Astrocyte of the spinal cord (primary cell): ENCODE data around the gene PRRC2C.
"Not testable (repeated sequence)": the region's sequence is repeated elsewhere in the genome, so short reads cannot be mapped to it uniquely, and the experiment has no call there.

ENCODE experiments used
- DNase-seq: peaks from one replicate; pipeline ENCODE4 v3.0.0; 2011; ENCODE audit warnings: low read depth, low spot score
- H3K4me3 ChIP-seq: 2 replicates; pipeline ENCODE4 v1.5.1; 2011; ENCODE audit warnings: low read depth, mild to moderate bottlenecking, low read length, moderate library complexity
- CTCF ChIP-seq: IDR thresholded peaks from 2 replicates; pipeline ENCODE4 v1.5.1; 2012; ENCODE audit warnings: low read depth, mild to moderate bottlenecking, low read length, inconsistent platforms
- in situ Hi-C: cut with HindIII; loops from 2 replicates; pipeline ENCODE4 v1.10.0; 2017; ENCODE audit warnings: low sequenced_read_pairs

Gene PRRC2C

GRCh38 chr1:171485375-171486047 lies at the start of gene PRRC2C:
Gene PRRC2C, plus strand, starts transcription at chr1:171485530. Its CDS starts 26,559 bp downstream, at chr1:171512089.
- peak; percentile 78 for TF ChIP-seq CTCF
- in situ Hi-C loops = no loop called here

GRCh38 chr1:171438441-171438840 lies 46.9 kb upstream of the PRRC2C start:
- in situ Hi-C loops = no loop called here
- no peak for TF ChIP-seq CTCF
- H3K4me3 ChIP-seq = no peak overlapping the region
- DNase-seq = peak; percentile 97

More at GRCh38 chr1:171485375-171486047, at the start of gene PRRC2C:
- peak; percentile 99 for DNase-seq
- H3K4me3 ChIP-seq = peak within 1 kb of the TSS; percentile 95

- DNase-seq, in situ Hi-C loops, H3K4me3 ChIP-seq: not testable (repeated sequence)
Measured at GRCh38 chr1:171440201-171440600, 45.1 kb upstream of the PRRC2C start.

- DNase-seq = peak; percentile 64
- in situ Hi-C loops, H3K4me3 ChIP-seq: not testable (repeated sequence)
Measured at GRCh38 chr1:171441278-171441895, 43.9 kb upstream of the PRRC2C start.

GRCh38 chr1:171446386-171446785 lies 38.9 kb upstream of the PRRC2C start:
- no peak overlapping the region for H3K4me3 ChIP-seq
- DNase-seq = no peak
- in situ Hi-C loops = no loop called here
- no peak for TF ChIP-seq CTCF

GRCh38 chr1:171455967-171456366 lies 29.4 kb upstream of the PRRC2C start:
- DNase-seq = no peak
- H3K4me3 ChIP-seq = no peak overlapping the region
- no peak for TF ChIP-seq CTCF
- in situ Hi-C loops = no loop called here

- no peak for TF ChIP-seq CTCF
- no peak for DNase-seq
- H3K4me3 ChIP-seq = no peak overlapping the region
- in situ Hi-C loops = no loop called here
Measured at GRCh38 chr1:171457412-171457811, 27.9 kb upstream of the PRRC2C start.
